Astrocyte (in vitro differentiated cells and primary cell): ENCODE measurements around the gene POU6F1.

ENCODE experiments used
- EZH2 ChIP-seq: IDR thresholded peaks from 2 replicates; pipeline ENCODE4 v1.6.1; 2012; ENCODE audit warnings: mild to moderate bottlenecking, low read length, inconsistent platforms; ENCODE audit not compliant: insufficient read depth
- TF ChIP-seq, protein P1 (sequence below): IDR thresholded peaks from 2 replicates; pipeline ENCODE4 v1.5.1; 2011; ENCODE audit warnings: low read depth, mild to moderate bottlenecking, inconsistent platforms, low read length, moderate library complexity; ENCODE audit not compliant: insufficient read depth

DNA sequence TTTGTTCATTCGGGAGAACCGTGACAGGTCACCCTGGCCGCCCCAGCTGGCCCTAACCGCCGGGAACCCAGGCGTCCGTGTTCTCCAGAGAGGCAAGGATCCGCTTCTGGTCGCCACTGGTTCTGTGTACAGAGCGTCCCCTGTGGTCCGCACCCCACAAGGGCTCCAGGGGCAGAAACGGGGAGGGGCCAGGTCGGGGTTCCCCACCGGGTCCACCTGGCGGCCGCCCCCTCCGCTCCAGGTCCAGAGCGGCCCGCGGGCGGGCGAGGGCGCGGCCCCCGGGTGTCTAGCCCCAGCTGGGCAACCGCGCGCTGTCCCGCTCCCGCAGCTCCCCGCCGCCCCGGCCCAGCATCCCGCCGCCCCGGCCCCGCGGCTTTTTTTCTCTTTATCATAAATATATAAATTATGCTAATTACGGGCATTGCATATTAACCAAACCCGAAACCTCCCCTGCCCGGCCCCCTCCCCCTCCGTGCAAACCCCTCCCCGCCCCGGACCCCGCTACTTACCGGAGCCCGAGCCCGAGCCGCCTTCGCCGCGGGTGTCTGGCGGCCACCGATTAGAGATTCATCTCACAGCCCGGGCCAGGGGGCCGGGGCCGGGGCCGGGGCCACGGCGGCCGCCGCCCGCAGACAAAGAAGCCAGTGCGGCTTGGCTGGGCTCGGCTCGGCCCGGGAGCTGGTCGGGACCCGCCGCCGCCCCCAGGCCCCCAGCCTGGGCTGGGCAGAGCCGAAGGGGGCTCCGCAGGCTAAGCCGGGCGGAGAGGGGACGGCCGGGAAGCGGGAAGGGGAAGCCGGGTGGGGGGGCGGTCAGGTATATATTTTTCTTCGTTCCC lies 512 bp downstream of the POU6F1 start:
- TF ChIP-seq, protein P1, sequence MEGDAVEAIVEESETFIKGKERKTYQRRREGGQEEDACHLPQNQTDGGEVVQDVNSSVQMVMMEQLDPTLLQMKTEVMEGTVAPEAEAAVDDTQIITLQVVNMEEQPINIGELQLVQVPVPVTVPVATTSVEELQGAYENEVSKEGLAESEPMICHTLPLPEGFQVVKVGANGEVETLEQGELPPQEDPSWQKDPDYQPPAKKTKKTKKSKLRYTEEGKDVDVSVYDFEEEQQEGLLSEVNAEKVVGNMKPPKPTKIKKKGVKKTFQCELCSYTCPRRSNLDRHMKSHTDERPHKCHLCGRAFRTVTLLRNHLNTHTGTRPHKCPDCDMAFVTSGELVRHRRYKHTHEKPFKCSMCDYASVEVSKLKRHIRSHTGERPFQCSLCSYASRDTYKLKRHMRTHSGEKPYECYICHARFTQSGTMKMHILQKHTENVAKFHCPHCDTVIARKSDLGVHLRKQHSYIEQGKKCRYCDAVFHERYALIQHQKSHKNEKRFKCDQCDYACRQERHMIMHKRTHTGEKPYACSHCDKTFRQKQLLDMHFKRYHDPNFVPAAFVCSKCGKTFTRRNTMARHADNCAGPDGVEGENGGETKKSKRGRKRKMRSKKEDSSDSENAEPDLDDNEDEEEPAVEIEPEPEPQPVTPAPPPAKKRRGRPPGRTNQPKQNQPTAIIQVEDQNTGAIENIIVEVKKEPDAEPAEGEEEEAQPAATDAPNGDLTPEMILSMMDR, result no peak
- TF ChIP-seq EZH2, result no peak
